Measurements from ENCODE around the gene TMEM164.

- TF ChIP-seq CTCF (conservative IDR thresholded peaks at IDR 0.05 in 1 of 2, IDR thresholded peaks at IDR 0.05 in 1 of 2; ENCODE audit: low read depth in 1 of 2, low read length in 2 of 2) (no peak), EZH2 (IDR thresholded peaks at IDR 0.05; ENCODE audit: low read length, missing control alignments) (no peak)
These were observed 128.1 kb downstream of the TMEM164 start for GRCh38 chrX:110131031-110131430.
